Prostate gland (tissue), 2 donors: Measurements from ENCODE around the gene AFF2. TPM values are rescaled to one million over a fixed set of nuclear protein-coding genes. Genes with fewer than 3 reads are reported as not detected.

Experiments used
- DNase-seq: peaks from one replicate; pipeline ENCODE4 v3.0.0-alpha.2; 2019; ENCODE audit warnings: low spot score
- H3K27ac ChIP-seq, 2 donors: fragments of 200-600 bp; sonication (generic); 2 replicates each; pipeline ENCODE4 v1.5.1; 2017 to 2019
- H3K27me3 ChIP-seq: fragments of 200-600 bp; sonication (generic); replicated peaks from 2 replicates; pipeline ENCODE4 v1.5.1; 2019; ENCODE audit not compliant: insufficient read depth
- H3K36me3 ChIP-seq, 2 donors: fragments of 200-600 bp; sonication (generic); 1 replicate in 1 of 2; 2 replicates in 1 of 2; pipeline versions ENCODE4 v1.5.1 to v1.8.1; 2017 to 2019
- H3K4me1 ChIP-seq: fragments of 200-600 bp; sonication (generic); replicated peaks from 2 replicates; pipeline ENCODE4 v1.5.1; 2019
- H3K4me3 ChIP-seq, 2 donors: fragments of 200-600 bp; sonication (generic); 2 replicates each; pipeline ENCODE4 v1.5.1; 2017 to 2019
- H3K9me3 ChIP-seq: fragments of 200-600 bp; sonication (generic); 2 replicates; pipeline ENCODE4 v1.5.1; 2017
- CTCF ChIP-seq, 4 experiments: fragments of 200-600 bp in 2 of 4; fragments of 450-650 bp in 2 of 4; sonication (generic) in 2 of 4; IDR thresholded peaks; 1 replicate in 3 of 4; 2 replicates in 1 of 4; pipeline ENCODE4 v1.5.1; 2016 to 2019; ENCODE audit warnings: antibody characterized with exemption in 4 of 4, mild to moderate bottlenecking in 2 of 4, moderate library complexity in 2 of 4
- POLR2A ChIP-seq: fragments of 450-650 bp; IDR thresholded peaks from one replicate; pipeline ENCODE4 v1.6.1; 2016; ENCODE audit warnings: antibody characterized with exemption, mild to moderate bottlenecking
- POLR2AphosphoS5 ChIP-seq: sonication (generic); formaldehyde crosslinking; IDR thresholded peaks from one replicate; pipeline ENCODE4 v1.6.1; 2017; ENCODE audit warnings: antibody characterized with exemption
- WGBS: methylation state at CpG from one replicate; pipeline ENCODE4 v1.1.5; 2018; 5-methylcytosine and 5-hydroxymethylcytosine counted together
- intact Hi-C: fragments of 100-400 bp; cut with DNase I; formaldehyde crosslinking; loops from one replicate; pipeline ENCODE4 v1.14.2; 2022
- total RNA-seq, 2 donors: library from RNA; depleted of rRNA; stranded (reverse); fragments of >200 nt; gene quantifications; one replicate each; pipeline ENCODE4 v1.1.0, GENCODE V29; 2016

The AFF2 gene
- total RNA-seq, 2 donors from 2014 or later, result 0.27 to 22.2 TPM

- WGBS, result 79% methylated on average over 2 of the region's 2 CpGs
- intact Hi-C loops, result no loop called here
- TF ChIP-seq POLR2AphosphoS5, result no peak
- no peak for TF ChIP-seq CTCF (IDR thresholded peaks at IDR 0.05)
- TF ChIP-seq POLR2A, result no peak
Measured at GRCh38 chrX:148612431-148612830, 112.0 kb downstream of the AFF2 start.

GRCh38 chrX:148613636-148614035, 113.2 kb downstream of the AFF2 start:
- no peak overlapping the region for H3K4me3 ChIP-seq
- intact Hi-C loops, result no loop called here

More at GRCh38 chrX:148612431-148612830, 112.0 kb downstream of the AFF2 start:
- H3K27ac ChIP-seq, result no peak overlapping the region
- DNase-seq, result no peak
- no peak overlapping the region for H3K4me3 ChIP-seq
- no peaks in the 10 kb centered on the region for H3K36me3 ChIP-seq
- H3K27me3 ChIP-seq, result no peaks in the 10 kb centered on the region
- H3K4me1 ChIP-seq, result no peaks in the 10 kb centered on the region
- H3K9me3 ChIP-seq, result no peaks in the 10 kb centered on the region

GRCh38 chrX:148615491-148615890, 115.1 kb downstream of the AFF2 start:
- Histone ChIP-seq H3K36me3 (no peaks in the 10 kb centered on the region), H3K4me1 (no peaks in the 10 kb centered on the region), H3K9me3 (no peaks in the 10 kb centered on the region), H3K27me3 (no peaks in the 10 kb centered on the region), H3K4me3 (no peak overlapping the region), H3K27ac (no peak overlapping the region)
- TF ChIP-seq CTCF (IDR thresholded peaks at IDR 0.05) (no peak), POLR2AphosphoS5 (no peak), POLR2A (no peak)
- no peak for DNase-seq
- 93% methylated on average over 2 of the region's 2 CpGs for WGBS
- intact Hi-C loops, result no loop called here

More at GRCh38 chrX:148613636-148614035, 113.2 kb downstream of the AFF2 start:
- Histone ChIP-seq H3K9me3 (no peaks in the 10 kb centered on the region), H3K27me3 (no peaks in the 10 kb centered on the region), H3K27ac (no peak overlapping the region), H3K36me3 (no peaks in the 10 kb centered on the region), H3K4me1 (no peaks in the 10 kb centered on the region)
- WGBS, result 17% methylated on average over 4 of the region's 4 CpGs
- no peak for DNase-seq
- TF ChIP-seq CTCF (IDR thresholded peaks at IDR 0.05) (no peak), POLR2A (no peak), POLR2AphosphoS5 (no peak)

GRCh38 chrX:148618470-148619445, 118.3 kb downstream of the AFF2 start:
- H3K27ac ChIP-seq, result no peak overlapping the region
- no peaks in the 10 kb centered on the region for H3K4me1 ChIP-seq
- no peaks in the 10 kb centered on the region for H3K36me3 ChIP-seq
- H3K9me3 ChIP-seq, result no peaks in the 10 kb centered on the region
- 74% methylated on average over 3 of the region's 3 CpGs for WGBS
- no peak overlapping the region for H3K4me3 ChIP-seq
- intact Hi-C loops, result no loop called here
- TF ChIP-seq POLR2A, result no peak
- no peak for TF ChIP-seq CTCF (IDR thresholded peaks at IDR 0.05)
- no peak for TF ChIP-seq POLR2AphosphoS5
- H3K27me3 ChIP-seq, result no peaks in the 10 kb centered on the region
- DNase-seq, result no peak

GRCh38 chrX:148620023-148620422, 119.6 kb downstream of the AFF2 start:
- TF ChIP-seq POLR2A, result no peak
- TF ChIP-seq CTCF (IDR thresholded peaks at IDR 0.05), result no peak
- TF ChIP-seq POLR2AphosphoS5, result no peak
- DNase-seq, result no peak
- intact Hi-C loops, result no loop called here
- Histone ChIP-seq H3K4me3 (no peak overlapping the region), H3K27ac (no peak overlapping the region), H3K9me3 (no peaks in the 10 kb centered on the region), H3K36me3 (no peaks in the 10 kb centered on the region), H3K27me3 (no peaks in the 10 kb centered on the region), H3K4me1 (no peaks in the 10 kb centered on the region)
- WGBS, result 94% methylated on average over 4 of the region's 4 CpGs
